Adrenal gland (tissue), 12 donors: ENCODE results near the gene RHBDF2. TPM values are rescaled to one million over a fixed set of nuclear protein-coding genes. Genes with fewer than 3 reads are reported as not detected.
A peak's percentile ranks its signal among the peaks of the same experiment; 100 is the strongest.

Experiments
- DNase-seq, 7 donors: peaks; one replicate each; pipeline ENCODE4 v3.0.0-alpha.2; 2019 to 2020
- H3K27ac ChIP-seq, 5 donors: fragments of 200-600 bp; sonication (generic) in 4 of 5; 1 replicate in 3 of 5; 2 replicates in 2 of 5; pipeline versions ENCODE4 v1.5.1 to v1.8.0; 2016 to 2020; ENCODE audit warnings: mild to moderate bottlenecking in 1 of 5
- H3K27me3 ChIP-seq: fragments of 200-600 bp; 2 replicates; pipeline ENCODE4 v1.8.0; 2021
- H3K36me3 ChIP-seq, 2 donors: fragments of 200-600 bp; replicated peaks in 1 of 2; 1 replicate in 1 of 2; 2 replicates in 1 of 2; pipeline versions ENCODE4 v1.5.1 to v1.8.0; 2018 to 2022
- H3K4me1 ChIP-seq, 2 donors: fragments of 200-600 bp; replicated peaks in 1 of 2; 1 replicate in 1 of 2; 2 replicates in 1 of 2; pipeline versions ENCODE4 v1.5.1 to v1.8.0; 2018 to 2021
- H3K4me3 ChIP-seq, 4 donors: fragments of 200-600 bp; sonication (generic) in 3 of 4; one replicate each; pipeline ENCODE4 v1.5.1; 2016 to 2018
- H3K9me3 ChIP-seq, 3 donors: fragments of 200-600 bp; sonication (generic) in 1 of 3; replicated peaks in 1 of 3; 1 replicate in 2 of 3; 2 replicates in 1 of 3; pipeline versions ENCODE4 v1.5.1 to v1.8.0; 2016 to 2021
- POLR2A ChIP-seq, 2 donors: fragments of 450-650 bp; IDR thresholded peaks; one replicate each; pipeline ENCODE4 v1.6.1; 2017; ENCODE audit warnings: antibody characterized with exemption in 2 of 2, mild to moderate bottlenecking in 2 of 2, moderate library complexity in 1 of 2
- WGBS, 4 donors: extraction: QIAGEN DNeasy Blood & Tissue Kit in 2 of 4; methylation state at CpG; one replicate each; pipeline versions ENCODE4 v1.1.5 to v1.1.7; 2013 to 2017; 5-methylcytosine and 5-hydroxymethylcytosine counted together
- intact Hi-C, 2 donors: fragments of 100-400 bp; cut with DNase I; formaldehyde crosslinking; loops; one replicate each; pipeline versions ENCODE4 v1.14.1 to v1.15.0; 2022 to 2023
- polyA plus RNA-seq, 3 donors: library from polyadenylated mRNA; stranded (reverse); fragments of 200-250 nt in 2 of 3; fragments of 350-450 nt in 1 of 3; fragmentation: Illumina TruSeq in 1 of 3; extraction: RNeasy Lipid Tissue Mini Kit (QIAGEN cat#74804) in 1 of 3; gene quantifications; one replicate each; pipeline ENCODE4 v1.2.3, GENCODE V29; 2013 to 2014
- total RNA-seq, 9 donors: library from RNA; depleted of rRNA in 4 of 9; stranded (reverse); fragments of >200 nt in 4 of 9; fragments of 120-200 nt in 1 of 9; fragmentation: NEBNext Ultra II Directional in 1 of 9; extraction: Animal tissue kit (Norgen Biotek cat#: 25700) in 1 of 9; gene quantifications; one replicate each; pipeline versions ENCODE4 v1.1.0 to v1.2.4, GENCODE V29; 2013 to 2023
- TF ChIP-seq, protein P1 (sequence below), 6 experiments: fragments of 450-650 bp in 4 of 6; fragments of 200-600 bp in 2 of 6; sonication (generic) in 1 of 6; IDR thresholded peaks; 1 replicate in 5 of 6; 2 replicates in 1 of 6; pipeline versions ENCODE4 v1.5.1 to v1.8.0; 2016 to 2021; ENCODE audit warnings: antibody characterized with exemption in 6 of 6, mild to moderate bottlenecking in 2 of 6, moderate library complexity in 1 of 6
- donor health status: healthy with polysubstance abuse.
- donor health status: Bipolar disorder and iron deficiency.
- donor health status: DM: yes; HTN: yes; CAD: no.
- donor health status: DM: no; HTN: no; CAD: no.
- donor health status: DM: no; HTN: no; CAD: no.
- donor health status: DM: yes; HTN: yes; CAD: no.

The RHBDF2 gene
- total and polyA plus RNA-seq, 12 donors: 4.9 to 156 (median 40.3) TPM

DNA sequence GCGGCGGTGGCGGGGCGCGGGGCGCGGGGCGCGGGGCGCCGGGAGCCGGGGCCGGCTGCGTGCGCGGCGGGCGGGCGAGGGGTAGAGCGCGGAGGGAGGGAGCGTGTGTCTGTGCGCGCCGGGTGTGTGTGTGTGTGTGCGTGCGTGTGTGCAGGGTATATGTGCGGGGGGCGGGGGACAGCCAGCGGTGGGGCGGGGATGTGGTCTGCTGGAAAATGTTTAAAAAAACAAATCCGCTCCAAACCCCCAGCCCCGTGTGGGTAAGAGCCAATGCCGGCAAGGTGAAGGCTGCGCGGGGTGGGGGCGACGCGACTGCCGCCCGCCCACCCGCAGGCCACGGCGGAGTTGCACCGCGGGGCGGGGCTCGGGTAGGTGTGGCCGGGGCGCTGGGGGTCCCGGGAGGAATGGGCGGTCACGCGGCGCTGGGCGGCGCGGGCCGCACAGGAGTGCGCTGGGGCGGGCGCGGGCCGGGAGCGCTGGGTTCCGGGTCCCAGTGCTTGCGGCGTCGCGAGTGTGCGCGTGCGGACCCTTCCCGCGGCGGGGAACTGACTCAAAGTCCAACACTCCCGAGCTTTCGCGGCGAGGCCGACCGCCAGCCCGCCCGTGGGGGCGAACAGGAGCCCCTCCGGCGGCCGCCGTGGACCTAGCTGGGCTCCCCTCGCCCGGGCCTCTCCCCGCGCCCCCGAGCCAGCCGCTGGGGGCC is 36.5 kb upstream of the RHBDF2 start, which contains the start of gene CYGB:
Gene CYGB, minus strand, starts transcription at position 132 of the 703 bp plus-strand sequence. CDS start 167 bp downstream, outside the sequence.
- no peaks in the 10 kb centered on the region for H3K36me3 ChIP-seq
- intact Hi-C loops: no loop called here
- peak in 1 of 7 donors; percentile 26 for DNase-seq
- no peaks in the 10 kb centered on the region for H3K9me3 ChIP-seq
- H3K27ac ChIP-seq: peak within 1 kb of the TSS in 2 of 5 donors; percentile 60 to 71
- peak within 1 kb of the TSS in 2 of 4 donors; percentile 4 to 47 for H3K4me3 ChIP-seq
- peaks cover 4 to 27% of the 10 kb centered on the region in 2 donors for H3K4me1 ChIP-seq
- H3K27me3 ChIP-seq: peaks cover 9% of the 10 kb centered on the region
- 0 to 17% (median 3%) methylated on average over 5 to 95 of the region's 95 CpGs for WGBS, 4 donors
- TF ChIP-seq, protein P1, sequence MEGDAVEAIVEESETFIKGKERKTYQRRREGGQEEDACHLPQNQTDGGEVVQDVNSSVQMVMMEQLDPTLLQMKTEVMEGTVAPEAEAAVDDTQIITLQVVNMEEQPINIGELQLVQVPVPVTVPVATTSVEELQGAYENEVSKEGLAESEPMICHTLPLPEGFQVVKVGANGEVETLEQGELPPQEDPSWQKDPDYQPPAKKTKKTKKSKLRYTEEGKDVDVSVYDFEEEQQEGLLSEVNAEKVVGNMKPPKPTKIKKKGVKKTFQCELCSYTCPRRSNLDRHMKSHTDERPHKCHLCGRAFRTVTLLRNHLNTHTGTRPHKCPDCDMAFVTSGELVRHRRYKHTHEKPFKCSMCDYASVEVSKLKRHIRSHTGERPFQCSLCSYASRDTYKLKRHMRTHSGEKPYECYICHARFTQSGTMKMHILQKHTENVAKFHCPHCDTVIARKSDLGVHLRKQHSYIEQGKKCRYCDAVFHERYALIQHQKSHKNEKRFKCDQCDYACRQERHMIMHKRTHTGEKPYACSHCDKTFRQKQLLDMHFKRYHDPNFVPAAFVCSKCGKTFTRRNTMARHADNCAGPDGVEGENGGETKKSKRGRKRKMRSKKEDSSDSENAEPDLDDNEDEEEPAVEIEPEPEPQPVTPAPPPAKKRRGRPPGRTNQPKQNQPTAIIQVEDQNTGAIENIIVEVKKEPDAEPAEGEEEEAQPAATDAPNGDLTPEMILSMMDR (IDR thresholded peaks at IDR 0.05): no peak
- TF ChIP-seq POLR2A (IDR thresholded peaks at IDR 0.05): no peak

DNA sequence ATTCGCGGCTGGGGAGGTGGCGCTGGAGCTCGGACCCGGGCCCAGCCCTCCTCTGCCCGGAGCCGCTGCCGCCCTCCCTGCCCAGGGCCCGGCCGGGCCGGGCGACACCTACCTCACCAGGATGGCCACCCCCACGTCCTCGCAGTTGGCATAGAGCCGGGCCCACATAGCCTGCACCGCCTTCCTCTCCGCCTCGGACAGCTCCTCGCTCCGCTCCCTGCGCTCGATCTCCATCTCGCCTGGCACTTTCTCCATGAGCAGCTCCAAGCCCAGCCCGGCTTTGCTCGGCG is 36.0 kb upstream of the RHBDF2 start:
- 4 to 8% (median 6%) methylated on average over 10 to 26 of the region's 26 CpGs for WGBS, 4 donors
- H3K27ac ChIP-seq: peak overlapping the region in 2 of 5 donors; percentile 60 to 71
- peak in 1 of 7 donors; percentile 44 for DNase-seq
- intact Hi-C loops: no loop called here
- H3K9me3 ChIP-seq: no peaks in the 10 kb centered on the region
- peaks cover 9% of the 10 kb centered on the region for H3K27me3 ChIP-seq
- TF ChIP-seq POLR2A (IDR thresholded peaks at IDR 0.05): no peak
- TF ChIP-seq, protein P1 (IDR thresholded peaks at IDR 0.05): no peak
- H3K4me3 ChIP-seq: peak overlapping the region in 1 of 4 donors; percentile 47
- H3K4me1 ChIP-seq: peaks cover 4 to 22% of the 10 kb centered on the region in 2 donors
- no peaks in the 10 kb centered on the region for H3K36me3 ChIP-seq

DNA sequence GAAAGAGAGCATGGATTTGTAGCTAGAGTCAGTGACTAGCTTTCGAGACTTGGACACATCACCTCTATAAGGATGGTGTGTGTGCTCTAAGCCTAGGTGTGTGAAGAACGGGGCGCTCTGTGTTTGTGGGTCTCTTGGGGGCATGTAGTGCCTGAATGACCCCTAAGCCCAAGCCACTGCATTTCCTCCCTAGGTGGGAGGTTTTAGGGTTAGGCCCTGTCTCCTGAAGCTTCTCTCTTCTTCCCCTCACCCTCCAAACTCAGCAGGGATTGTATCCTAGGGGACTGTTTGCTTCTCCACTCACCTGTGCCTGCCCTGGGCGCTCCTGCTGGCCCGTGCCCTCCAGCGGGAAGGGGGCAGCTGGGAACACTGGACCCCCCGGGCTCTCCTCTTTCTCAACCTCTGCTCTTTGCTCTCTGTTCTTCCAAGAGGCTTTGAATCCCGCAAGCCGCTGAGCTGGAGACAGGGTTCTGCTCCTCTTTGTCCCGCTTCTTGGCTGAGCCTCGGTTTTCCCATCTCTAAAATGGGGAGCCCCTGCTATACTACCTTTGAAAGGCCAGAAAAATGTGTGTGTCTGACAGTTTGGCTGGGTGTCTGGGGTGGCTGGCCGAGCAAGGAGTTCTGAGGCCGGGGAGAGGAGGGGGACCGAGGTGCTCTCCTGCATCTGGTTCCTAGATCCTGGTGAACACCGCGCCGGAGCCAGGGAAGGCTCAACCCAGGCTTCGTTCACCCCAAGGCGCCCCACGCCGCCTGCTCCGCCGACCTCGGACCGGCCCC is 35.5 kb upstream of the RHBDF2 start:
- TF ChIP-seq POLR2A (IDR thresholded peaks at IDR 0.05): no peak
- TF ChIP-seq, protein P1 (IDR thresholded peaks at IDR 0.05): no peak
- H3K27ac ChIP-seq: peak overlapping the region in 2 of 5 donors; percentile 60 to 71
- H3K9me3 ChIP-seq: no peaks in the 10 kb centered on the region
- 50 to 77% (median 58%) methylated on average over 17 to 25 of the region's 25 CpGs for WGBS, 4 donors
- intact Hi-C loops: no loop called here
- H3K4me1 ChIP-seq: peaks cover 4 to 22% of the 10 kb centered on the region in 2 donors
- DNase-seq: no peak
- H3K27me3 ChIP-seq: peaks cover 9% of the 10 kb centered on the region
- H3K4me3 ChIP-seq: peak overlapping the region in 1 of 4 donors; percentile 47
- no peaks in the 10 kb centered on the region for H3K36me3 ChIP-seq

DNA sequence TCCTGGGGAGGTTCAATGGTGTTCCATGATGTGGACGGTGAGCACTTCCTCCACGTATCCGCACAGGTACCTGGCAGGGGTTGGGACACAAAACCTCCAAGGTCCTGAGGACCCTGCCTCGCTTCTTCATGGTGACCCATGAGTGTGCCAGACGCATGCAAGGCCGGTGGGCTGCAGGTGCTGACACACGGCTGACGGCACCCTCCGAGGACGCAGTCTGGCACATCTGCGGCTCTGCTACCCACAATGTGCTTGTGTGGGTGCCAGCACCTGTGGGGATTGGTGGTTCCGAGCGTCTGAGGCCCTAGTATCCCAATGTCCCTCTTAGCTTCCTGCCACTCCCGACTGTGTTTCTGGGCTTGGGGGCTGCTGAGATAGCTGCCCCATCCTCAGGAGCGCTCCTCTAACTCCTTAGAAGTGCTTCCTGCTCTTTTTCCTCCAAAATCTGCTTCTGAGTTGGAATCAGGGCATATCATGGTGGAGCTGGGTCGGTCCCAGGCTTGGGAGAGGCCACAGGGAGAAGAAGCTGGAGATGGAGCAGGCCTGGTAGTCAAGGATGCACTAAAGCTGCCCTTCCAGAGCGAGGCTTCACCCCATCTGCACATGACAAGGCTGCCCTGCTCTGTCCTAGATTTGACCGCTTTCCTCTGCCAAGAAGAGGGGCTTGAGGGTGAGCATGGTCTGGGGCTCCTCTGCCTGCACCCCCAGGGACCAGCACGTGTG is 34.7 kb upstream of the RHBDF2 start:
- no peak for DNase-seq
- Histone ChIP-seq H3K36me3 (no peaks in the 10 kb centered on the region), H3K4me3 (no peak overlapping the region), H3K27ac (peak overlapping the region in 2 of 5 donors; percentile 29 to 71), H3K4me1 (peaks cover 4 to 22% of the 10 kb centered on the region in 2 donors), H3K9me3 (no peaks in the 10 kb centered on the region), H3K27me3 (peaks cover 9% of the 10 kb centered on the region)
- intact Hi-C loops: no loop called here
- WGBS, 4 donors: 73 to 85% (median 83%) methylated on average over 12 to 19 of the region's 19 CpGs
- no peak for TF ChIP-seq POLR2A (IDR thresholded peaks at IDR 0.05)
- TF ChIP-seq, protein P1 (IDR thresholded peaks at IDR 0.05): no peak
